ENCODE measurements around the gene ATG13. TPM values are rescaled to one million over a fixed set of nuclear protein-coding genes. Genes with fewer than 3 reads are reported as not detected.
A peak's percentile ranks its signal among the peaks of the same experiment; 100 is the strongest.

ATG13 gene
- total RNA-seq, 4 donors from 2014 or later = 40.9 to 79.4 (median 66.4) TPM

DNA sequence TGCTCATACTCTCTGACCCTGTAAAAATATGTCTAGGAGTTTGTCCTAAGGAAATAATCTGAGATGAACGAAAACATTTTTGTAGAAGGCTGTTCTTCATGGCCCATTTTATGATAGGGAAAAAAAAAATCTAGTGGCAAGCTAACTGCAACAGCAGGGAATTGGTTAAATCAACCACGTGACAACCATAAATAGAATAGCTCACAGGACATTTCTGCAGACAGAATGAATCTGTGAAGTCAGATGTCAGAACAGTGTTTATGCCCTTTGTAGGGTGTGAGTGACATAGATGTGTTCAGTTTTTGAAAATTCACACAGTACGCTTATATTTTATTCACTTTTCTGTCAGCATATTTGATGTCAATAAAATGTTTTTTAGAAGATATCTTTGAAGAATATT is 67.0 kb downstream of the ATG13 start:
- intact Hi-C loops (cut with DNase I) = no loop called here
- 72 to 74% methylated on average over 3 of the region's 3 CpGs for WGBS, 2 donors
- H3K27me3 ChIP-seq = no peaks in the 10 kb centered on the region
- H3K9me3 ChIP-seq = no peaks in the 10 kb centered on the region
- no peak overlapping the region for H3K4me3 ChIP-seq
- TF ChIP-seq, protein P1, sequence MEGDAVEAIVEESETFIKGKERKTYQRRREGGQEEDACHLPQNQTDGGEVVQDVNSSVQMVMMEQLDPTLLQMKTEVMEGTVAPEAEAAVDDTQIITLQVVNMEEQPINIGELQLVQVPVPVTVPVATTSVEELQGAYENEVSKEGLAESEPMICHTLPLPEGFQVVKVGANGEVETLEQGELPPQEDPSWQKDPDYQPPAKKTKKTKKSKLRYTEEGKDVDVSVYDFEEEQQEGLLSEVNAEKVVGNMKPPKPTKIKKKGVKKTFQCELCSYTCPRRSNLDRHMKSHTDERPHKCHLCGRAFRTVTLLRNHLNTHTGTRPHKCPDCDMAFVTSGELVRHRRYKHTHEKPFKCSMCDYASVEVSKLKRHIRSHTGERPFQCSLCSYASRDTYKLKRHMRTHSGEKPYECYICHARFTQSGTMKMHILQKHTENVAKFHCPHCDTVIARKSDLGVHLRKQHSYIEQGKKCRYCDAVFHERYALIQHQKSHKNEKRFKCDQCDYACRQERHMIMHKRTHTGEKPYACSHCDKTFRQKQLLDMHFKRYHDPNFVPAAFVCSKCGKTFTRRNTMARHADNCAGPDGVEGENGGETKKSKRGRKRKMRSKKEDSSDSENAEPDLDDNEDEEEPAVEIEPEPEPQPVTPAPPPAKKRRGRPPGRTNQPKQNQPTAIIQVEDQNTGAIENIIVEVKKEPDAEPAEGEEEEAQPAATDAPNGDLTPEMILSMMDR (IDR thresholded peaks at IDR 0.05) = no peak
- TF ChIP-seq POLR2A (IDR thresholded peaks at IDR 0.05) = no peak
- peaks cover 29 to 96% (median 37%) of the 10 kb centered on the region in 3 donors for H3K36me3 ChIP-seq
- DNase-seq = no peak
- peaks cover 28 to 60% (median 34%) of the 10 kb centered on the region in 3 donors for H3K4me1 ChIP-seq
- peak overlapping the region in 3 of 4 donors; percentile 54 to 94 (median 54) for H3K27ac ChIP-seq

DNA sequence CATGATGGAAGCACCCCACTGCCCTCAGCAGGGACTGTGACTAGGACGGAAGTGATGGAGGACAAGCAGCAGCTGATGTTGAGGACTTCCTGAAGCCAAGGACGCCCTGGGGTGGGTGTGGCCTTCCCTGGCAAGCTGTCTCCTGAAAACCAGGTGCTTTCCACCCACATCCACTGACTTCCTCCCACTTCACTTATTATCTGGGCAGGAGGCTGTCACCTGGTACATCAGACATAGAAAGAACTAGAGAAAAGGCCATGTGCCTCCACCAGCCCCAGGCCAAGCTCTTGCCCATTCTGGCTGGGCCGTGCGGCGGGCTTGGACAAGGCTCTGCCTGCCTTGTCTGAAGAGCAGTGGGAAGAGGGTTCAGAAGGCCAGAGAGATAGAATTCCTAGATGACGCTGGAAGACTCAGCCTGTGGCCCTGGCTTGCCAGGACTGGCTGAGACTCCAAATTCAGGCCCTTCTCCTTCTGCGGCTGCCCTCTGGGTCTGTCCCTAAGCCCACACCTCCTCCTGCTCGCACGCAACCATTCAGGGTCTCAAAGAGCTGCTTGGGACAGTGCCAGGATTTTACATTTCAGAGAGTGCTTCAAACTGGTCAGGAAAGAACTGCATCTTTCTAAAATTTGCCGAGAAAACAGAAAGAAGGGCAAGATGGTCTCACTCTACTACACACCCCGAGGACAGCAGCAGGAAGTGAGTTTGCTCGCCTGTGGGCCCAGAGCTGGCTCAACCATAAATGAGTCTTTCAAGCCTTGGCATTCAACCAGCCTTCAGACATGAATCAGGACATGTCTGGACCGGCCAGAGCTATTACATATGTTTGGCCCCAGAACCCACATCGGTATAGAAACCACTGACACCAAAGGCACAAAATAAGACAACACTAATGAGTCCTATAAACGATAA is 69.8 kb downstream of the ATG13 start:
- Histone ChIP-seq H3K4me3 (peak overlapping the region in 1 of 4 donors; percentile 44), H3K4me1 (peaks cover 28 to 60% (median 34%) of the 10 kb centered on the region in 3 donors), H3K27me3 (no peaks in the 10 kb centered on the region), H3K36me3 (peaks cover 4 to 96% (median 16%) of the 10 kb centered on the region in 3 donors), H3K27ac (peak overlapping the region; percentile 86 to 94 (median 90)), H3K9me3 (no peaks in the 10 kb centered on the region)
- 12 to 43% methylated on average over 3 to 13 of the region's 15 CpGs for WGBS, 2 donors
- intact Hi-C loops (cut with DNase I) = no loop called here
- TF ChIP-seq, protein P1 (IDR thresholded peaks at IDR 0.05) = no peak
- DNase-seq = no peak

DNA sequence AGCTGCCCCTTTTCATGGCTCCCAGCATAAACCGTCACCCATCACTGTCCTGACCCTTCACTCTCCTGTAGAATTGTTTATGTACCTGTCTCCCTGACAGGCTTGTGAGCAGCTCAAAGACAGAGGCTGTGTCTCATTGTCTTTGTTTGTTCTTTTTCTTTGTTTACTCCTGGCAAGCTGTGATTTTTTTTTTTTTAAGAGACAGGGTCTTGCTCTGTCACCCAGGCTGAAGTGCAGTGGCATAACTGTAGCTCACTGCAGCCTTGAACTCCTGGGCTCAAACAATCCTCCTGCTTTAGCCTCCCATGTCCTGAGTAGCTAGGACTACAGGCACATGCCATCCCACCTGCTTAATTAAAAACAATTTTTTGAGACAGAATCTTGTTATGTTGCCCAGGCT is 73.3 kb downstream of the ATG13 start:
- no peaks in the 10 kb centered on the region for H3K9me3 ChIP-seq
- H3K4me3 ChIP-seq = no peak overlapping the region
- peaks cover 13 to 98% (median 20%) of the 10 kb centered on the region in 3 donors for H3K36me3 ChIP-seq
- DNase-seq = no peak
- H3K4me1 ChIP-seq = peaks cover 27 to 62% (median 37%) of the 10 kb centered on the region in 3 donors
- H3K27ac ChIP-seq = no peak overlapping the region
- 100% methylated on average over 1 of the region's 1 CpG for WGBS, 2 donors
- no peak for TF ChIP-seq POLR2A (IDR thresholded peaks at IDR 0.05)
- TF ChIP-seq, protein P1 (IDR thresholded peaks at IDR 0.05) = no peak
- intact Hi-C loops (cut with DNase I) = no loop called here
- H3K27me3 ChIP-seq = no peaks in the 10 kb centered on the region

DNA sequence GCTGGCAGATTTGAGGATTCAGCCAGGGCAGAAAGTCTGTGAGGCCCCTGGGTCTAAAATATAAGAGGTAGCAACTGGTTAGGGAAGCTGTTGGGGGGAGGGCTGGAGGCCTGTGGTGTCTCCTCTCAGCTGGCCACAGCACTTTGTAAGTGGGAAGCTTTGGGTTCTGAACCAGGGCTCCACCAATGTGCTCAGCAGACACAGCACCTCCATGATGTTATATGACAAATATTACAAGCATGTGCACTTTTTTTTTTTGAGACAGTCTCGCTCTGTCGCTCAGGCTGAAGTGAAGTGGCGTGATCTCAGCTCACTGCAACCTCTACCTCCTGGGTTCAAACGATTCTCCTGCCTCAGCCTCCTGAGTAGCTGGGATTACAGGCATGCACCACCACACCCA is 75.1 kb downstream of the ATG13 start:
- Histone ChIP-seq H3K27ac (peak overlapping the region in 2 of 4 donors; percentile 21 to 25), H3K4me3 (no peak overlapping the region), H3K27me3 (no peaks in the 10 kb centered on the region), H3K4me1 (peaks cover 27 to 62% (median 36%) of the 10 kb centered on the region in 3 donors), H3K36me3 (peaks cover 16 to 98% (median 21%) of the 10 kb centered on the region in 3 donors), H3K9me3 (no peaks in the 10 kb centered on the region)
- WGBS, 2 donors = 93% methylated on average over 4 of the region's 4 CpGs
- no peak for DNase-seq
- TF ChIP-seq, protein P1 (IDR thresholded peaks at IDR 0.05) = no peak
- no peak for TF ChIP-seq POLR2A (IDR thresholded peaks at IDR 0.05)
- intact Hi-C loops (cut with DNase I) = no loop called here

DNA sequence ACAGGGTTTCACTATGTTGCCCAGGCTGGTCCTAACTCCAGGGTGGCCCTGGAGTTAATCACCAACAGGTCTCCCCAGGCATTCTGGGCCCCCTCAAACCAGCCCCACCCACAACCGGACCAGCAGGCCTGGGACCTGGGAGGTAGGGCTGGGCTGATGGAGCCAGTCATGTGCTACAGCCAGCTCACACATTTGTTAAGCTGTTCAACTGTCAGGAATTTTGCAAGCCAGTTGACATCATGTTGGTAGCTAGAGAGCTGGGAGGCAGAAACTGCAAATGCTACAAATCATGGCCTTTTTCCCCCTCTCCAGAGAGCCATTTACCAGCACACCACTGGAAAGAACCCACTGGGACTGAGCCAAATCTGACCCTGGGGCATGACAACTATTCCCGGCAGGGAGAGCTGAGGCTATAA is 76.3 kb downstream of the ATG13 start:
- H3K9me3 ChIP-seq = no peaks in the 10 kb centered on the region
- WGBS, 2 donors = 40 to 48% methylated on average over 1 to 2 of the region's 2 CpGs

More for the DNA sequence above, 76.3 kb downstream of the ATG13 start:
- no peaks in the 10 kb centered on the region for H3K27me3 ChIP-seq
- TF ChIP-seq, protein P1 (IDR thresholded peaks at IDR 0.05) = no peak
- TF ChIP-seq POLR2A (IDR thresholded peaks at IDR 0.05) = no peak
- peaks cover 16 to 87% (median 21%) of the 10 kb centered on the region in 3 donors for H3K36me3 ChIP-seq
- DNase-seq = no peak
- peak overlapping the region; percentile 63 to 91 (median 83) for H3K27ac ChIP-seq
- intact Hi-C loops (cut with DNase I) = no loop called here
- H3K4me3 ChIP-seq = no peak overlapping the region
- peaks cover 26 to 62% (median 38%) of the 10 kb centered on the region in 3 donors for H3K4me1 ChIP-seq
